CD4-positive, alpha-beta memory T cell (primary cell): ENCODE measurements around the gene KAT8. TPM values are rescaled to one million over a fixed set of nuclear protein-coding genes. Genes with fewer than 3 reads are reported as not detected.

Experiments used
- CTCF ChIA-PET: fragments of 350-600 bp; sonication (Branson Sonifier 250); formaldehyde crosslinking; loops from one replicate; lab custom pipeline; 2021; ENCODE audit warnings: inconsistent platforms; ENCODE audit not compliant: partially characterized antibody; lab: Charles Lee
- POLR2A ChIA-PET: fragments of 350-600 bp; sonication (Branson Sonifier 250); formaldehyde crosslinking; loops from one replicate; lab custom pipeline; 2021; ENCODE audit not compliant: partially characterized antibody; lab: Charles Lee
- DNase-seq, 5 donors: peaks; one replicate each; pipeline versions ENCODE4 v3.0.0 to v3.0.0-alpha.2; 2020 to 2022; ENCODE audit warnings: mixed read lengths in 1 of 5
- H3K27ac ChIP-seq: one replicate; pipeline ENCODE4 v1.7.0; 2013; ENCODE audit warnings: low read depth, low read length
- H3K27me3 ChIP-seq: 2 replicates; pipeline ENCODE4 v1.7.0; 2013; ENCODE audit warnings: mild to moderate bottlenecking, low read length, moderate library complexity; ENCODE audit not compliant: insufficient read depth
- H3K36me3 ChIP-seq: 2 replicates; pipeline ENCODE4 v1.7.0; 2013; ENCODE audit warnings: mild to moderate bottlenecking, low read length, moderate library complexity; ENCODE audit not compliant: insufficient read depth
- H3K4me1 ChIP-seq: 2 replicates; pipeline ENCODE4 v1.7.0; 2013; ENCODE audit warnings: mild to moderate bottlenecking, low read length, moderate library complexity; ENCODE audit not compliant: insufficient read depth
- H3K4me3 ChIP-seq, 2 donors: one replicate each; pipeline ENCODE4 v1.7.0; 2013; ENCODE audit warnings: low read length in 2 of 2, mild to moderate bottlenecking in 1 of 2
- H3K9me3 ChIP-seq, 2 donors: one replicate each; pipeline ENCODE4 v1.7.0; 2013; ENCODE audit warnings: low read length in 2 of 2, control low read depth in 1 of 2; ENCODE audit not compliant: control insufficient read depth in 1 of 2
- H3K27ac Mint-ChIP-seq, 7 donors: one replicate each; pipeline ENCODE4 v1.8.0; 2020 to 2021; ENCODE audit warnings: mixed read lengths in 7 of 7, mild to moderate bottlenecking in 6 of 7, inconsistent platforms in 3 of 7, moderate library complexity in 3 of 7
- H3K27me3 Mint-ChIP-seq, 2 donors: one replicate each; pipeline ENCODE4 v1.8.0; 2020 to 2021; ENCODE audit warnings: mixed read lengths in 2 of 2
- H3K36me3 Mint-ChIP-seq, 2 donors: one replicate each; pipeline ENCODE4 v1.8.0; 2020 to 2021; ENCODE audit warnings: mixed read lengths in 2 of 2, inconsistent platforms in 1 of 2, mild to moderate bottlenecking in 1 of 2
- H3K4me1 Mint-ChIP-seq, 4 donors: one replicate each; pipeline ENCODE4 v1.8.0; 2020 to 2021; ENCODE audit warnings: mixed read lengths in 4 of 4, mild to moderate bottlenecking in 1 of 4
- H3K4me3 Mint-ChIP-seq, 8 donors: one replicate each; pipeline ENCODE4 v1.8.0; 2020 to 2021; ENCODE audit warnings: mixed read lengths in 8 of 8, mild to moderate bottlenecking in 7 of 8, moderate library complexity in 6 of 8, inconsistent platforms in 3 of 8
- H3K9me3 Mint-ChIP-seq, 8 donors: one replicate each; pipeline ENCODE4 v1.8.0; 2020 to 2021; ENCODE audit warnings: mixed read lengths in 8 of 8, mild to moderate bottlenecking in 5 of 8, inconsistent platforms in 3 of 8, moderate library complexity in 1 of 8
- intact Hi-C: fragments of 100-400 bp; cut with micrococcal nuclease; formaldehyde crosslinking; loops from one replicate; pipeline ENCODE4 v1.15.1; 2023
- polyA plus RNA-seq, 2 donors: library from polyadenylated mRNA; unstranded; fragments of 300-500 nt; fragmentation: Illumina TruSeq; gene quantifications; one replicate each; pipeline ENCODE4 v1.2.3, GENCODE V29; 2021
- total RNA-seq, 2 experiments: library from RNA; stranded (reverse); gene quantifications; one replicate each; pipeline ENCODE4 v1.2.3, GENCODE V29; 2021

The KAT8 gene
- total and polyA plus RNA-seq, 4 experiments from 2014 or later = 37.5 to 94.2 (median 79.8) TPM

DNA sequence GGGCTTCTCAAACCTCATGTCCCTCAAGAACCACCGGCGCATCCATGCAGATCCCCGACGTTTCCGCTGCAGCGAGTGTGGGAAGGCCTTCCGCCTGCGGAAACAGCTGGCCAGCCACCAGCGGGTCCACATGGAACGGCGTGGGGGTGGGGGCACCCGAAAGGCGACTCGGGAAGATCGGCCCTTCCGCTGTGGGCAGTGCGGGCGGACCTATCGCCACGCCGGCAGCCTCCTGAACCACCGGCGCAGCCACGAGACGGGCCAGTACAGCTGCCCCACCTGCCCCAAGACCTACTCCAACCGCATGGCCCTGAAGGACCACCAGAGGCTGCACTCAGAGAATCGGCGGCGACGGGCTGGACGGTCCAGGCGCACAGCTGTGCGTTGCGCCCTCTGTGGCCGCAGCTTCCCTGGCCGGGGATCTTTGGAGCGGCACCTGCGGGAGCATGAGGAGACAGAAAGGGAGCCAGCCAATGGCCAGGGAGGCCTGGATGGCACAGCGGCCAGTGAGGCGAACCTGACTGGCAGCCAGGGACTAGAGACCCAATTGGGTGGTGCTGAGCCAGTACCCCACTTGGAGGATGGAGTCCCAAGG lies 37.3 kb upstream of the KAT8 start:
- no peaks in the 10 kb centered on the region for H3K9me3 Mint-ChIP-seq
- Histone ChIP-seq H3K36me3 (peaks cover 48% of the 10 kb centered on the region), H3K4me3 (no peak overlapping the region), H3K27me3 (no peaks in the 10 kb centered on the region), H3K27ac (no peak overlapping the region), H3K4me1 (peaks cover 19% of the 10 kb centered on the region), H3K9me3 (no peaks in the 10 kb centered on the region)
- POLR2A ChIA-PET = interaction anchor here (1.0 to 1.3 kb wide), 2 partner anchors 62 to 408 kb away, joined by 3 to 5 read pairs; no protein-coding TSS in a partner anchor
- CTCF ChIA-PET = no interaction called here
- H3K27ac Mint-ChIP-seq = no peak overlapping the region
- H3K4me1 Mint-ChIP-seq = peaks cover 3 to 51% (median 9%) of the 10 kb centered on the region in 4 donors
- no peak for DNase-seq
- H3K27me3 Mint-ChIP-seq = no peaks in the 10 kb centered on the region
- intact Hi-C loops = no loop called here
- no peak overlapping the region for H3K4me3 Mint-ChIP-seq
- H3K36me3 Mint-ChIP-seq = peaks cover 6 to 49% of the 10 kb centered on the region in 2 donors

DNA sequence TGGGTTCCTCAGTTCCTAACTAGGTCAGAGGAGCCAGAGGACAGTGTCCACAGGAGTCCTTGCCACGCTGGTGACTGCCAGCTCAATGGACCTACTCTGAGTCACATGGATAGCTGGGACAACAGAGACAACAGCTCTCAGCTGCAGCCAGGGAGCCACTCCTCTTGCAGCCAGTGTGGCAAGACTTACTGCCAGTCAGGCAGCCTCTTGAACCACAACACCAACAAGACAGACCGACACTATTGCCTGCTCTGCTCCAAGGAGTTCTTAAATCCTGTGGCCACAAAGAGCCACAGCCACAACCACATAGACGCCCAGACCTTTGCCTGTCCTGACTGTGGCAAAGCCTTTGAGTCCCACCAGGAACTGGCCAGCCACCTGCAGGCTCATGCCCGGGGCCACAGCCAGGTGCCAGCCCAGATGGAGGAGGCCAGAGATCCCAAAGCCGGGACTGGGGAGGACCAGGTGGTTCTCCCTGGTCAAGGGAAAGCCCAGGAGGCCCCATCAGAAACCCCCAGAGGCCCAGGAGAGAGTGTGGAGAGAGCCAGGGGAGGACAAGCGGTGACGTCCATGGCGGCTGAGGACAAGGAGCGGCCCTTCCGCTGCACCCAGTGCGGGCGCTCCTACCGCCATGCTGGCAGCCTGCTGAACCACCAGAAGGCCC lies 36.6 kb upstream of the KAT8 start:
- Histone ChIP-seq H3K4me1 (peaks cover 11% of the 10 kb centered on the region), H3K36me3 (peaks cover 48% of the 10 kb centered on the region), H3K9me3 (no peaks in the 10 kb centered on the region), H3K27me3 (no peaks in the 10 kb centered on the region), H3K4me3 (no peak overlapping the region), H3K27ac (no peak overlapping the region)
- Mint-ChIP-seq H3K4me1 (peaks cover 1 to 43% (median 8%) of the 10 kb centered on the region in 4 donors), H3K27me3 (no peaks in the 10 kb centered on the region), H3K27ac (peak overlapping the region in 3 of 7 donors; percentile 60 to 74 (median 64)), H3K36me3 (peaks cover 6 to 52% of the 10 kb centered on the region in 2 donors), H3K9me3 (no peaks in the 10 kb centered on the region), H3K4me3 (no peak overlapping the region)
- intact Hi-C loops = no loop called here
- no peak for DNase-seq
- ChIA-PET POLR2A (interaction anchor here (1.0 to 1.3 kb wide), 2 partner anchors 99 to 407 kb away, joined by 3 to 4 read pairs; partner anchors contain the start of gene FUS), CTCF (no interaction called here)

DNA sequence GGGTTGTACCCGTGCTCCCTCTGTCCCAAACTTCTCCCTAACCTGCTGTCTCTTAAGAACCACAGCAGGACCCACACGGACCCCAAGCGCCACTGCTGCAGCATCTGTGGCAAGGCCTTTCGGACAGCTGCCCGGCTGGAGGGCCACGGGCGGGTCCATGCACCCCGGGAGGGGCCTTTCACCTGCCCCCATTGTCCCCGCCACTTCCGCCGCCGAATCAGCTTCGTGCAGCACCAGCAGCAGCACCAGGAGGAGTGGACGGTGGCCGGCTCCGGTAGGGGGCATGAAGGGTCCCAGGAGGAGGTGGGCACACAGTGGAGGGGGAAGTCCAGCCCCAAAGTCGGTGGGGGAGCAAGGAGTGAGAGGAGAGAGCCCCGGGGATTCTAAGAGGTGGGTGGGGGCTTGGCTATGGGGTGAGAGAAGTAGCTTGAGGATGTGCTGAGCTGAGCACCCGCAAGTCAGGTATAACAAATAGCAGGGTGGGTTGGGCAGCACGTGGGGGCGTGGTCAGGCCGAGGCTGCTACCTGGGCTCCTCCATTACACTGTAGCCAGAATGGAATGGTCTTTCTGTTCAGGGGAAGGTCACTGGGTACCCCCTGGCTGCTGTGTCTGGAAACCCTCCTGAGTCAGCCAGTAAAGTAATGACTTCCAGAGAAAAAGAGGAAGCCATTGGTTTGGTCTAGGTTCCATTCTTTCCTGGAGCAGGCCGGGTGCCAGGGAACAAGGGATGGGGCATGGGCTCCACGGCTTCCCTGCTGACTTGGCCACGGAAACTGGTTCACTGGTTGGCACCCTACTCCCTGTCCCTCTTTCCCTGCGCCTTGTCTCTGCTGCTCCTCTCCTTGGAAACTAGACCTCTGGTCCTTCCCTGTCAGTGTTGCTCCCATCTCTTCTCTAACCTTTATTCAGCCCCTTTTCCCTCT lies 35.8 kb upstream of the KAT8 start:
- intact Hi-C loops = no loop called here
- Mint-ChIP-seq H3K27me3 (no peaks in the 10 kb centered on the region), H3K4me3 (no peak overlapping the region), H3K36me3 (peaks cover 6 to 45% of the 10 kb centered on the region in 2 donors), H3K9me3 (no peaks in the 10 kb centered on the region), H3K4me1 (peaks cover 1 to 35% (median 8%) of the 10 kb centered on the region in 4 donors), H3K27ac (peak overlapping the region in 2 of 7 donors; percentile 44 to 65)
- H3K27ac ChIP-seq = no peak overlapping the region
- POLR2A ChIA-PET = interaction anchor here (1.3 kb wide), 1 partner anchor 99 kb away, joined by 4 read pairs; the partner anchor contains the start of gene FUS
- no peak for DNase-seq
- no peaks in the 10 kb centered on the region for H3K9me3 ChIP-seq
- no peak overlapping the region for H3K4me3 ChIP-seq
- peaks cover 10% of the 10 kb centered on the region for H3K4me1 ChIP-seq
- no peaks in the 10 kb centered on the region for H3K27me3 ChIP-seq
- peaks cover 40% of the 10 kb centered on the region for H3K36me3 ChIP-seq
- CTCF ChIA-PET = no interaction called here

DNA sequence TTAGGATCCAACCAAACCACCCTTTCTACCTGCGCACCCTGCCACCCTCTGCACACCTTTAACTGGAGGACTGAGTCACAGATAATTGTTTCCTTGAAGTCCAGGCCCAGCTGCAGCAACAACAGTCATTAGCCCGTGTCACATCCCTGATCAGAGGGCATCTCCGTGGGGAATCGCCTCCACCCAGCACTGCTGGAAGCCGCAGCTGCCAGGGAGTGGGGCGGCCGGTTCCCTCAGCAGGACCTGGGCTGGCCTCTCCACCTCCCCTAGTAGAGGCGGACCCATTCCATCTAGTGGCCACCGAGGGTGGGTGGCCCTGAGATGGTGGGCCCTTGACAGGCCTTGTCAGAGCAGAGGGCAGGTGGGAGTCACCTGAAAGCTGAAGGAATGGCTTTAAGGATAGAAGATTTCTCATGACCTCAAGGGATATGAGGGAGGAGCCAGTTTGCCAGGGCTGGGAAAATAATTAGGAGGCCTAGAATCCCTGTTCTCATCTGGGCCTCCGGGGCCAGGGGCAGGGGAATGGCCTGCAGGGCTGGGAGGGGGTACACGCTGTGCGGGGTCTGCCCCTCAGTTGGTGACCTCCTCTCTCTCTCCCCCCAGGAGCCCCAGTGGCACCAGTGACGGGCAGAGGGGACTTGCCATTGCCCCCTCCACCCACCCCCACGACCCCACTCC lies 35.0 kb upstream of the KAT8 start:
- Mint-ChIP-seq H3K9me3 (no peaks in the 10 kb centered on the region), H3K4me1 (peaks cover 1 to 34% (median 8%) of the 10 kb centered on the region in 4 donors), H3K27me3 (no peaks in the 10 kb centered on the region), H3K36me3 (peaks cover 6 to 44% of the 10 kb centered on the region in 2 donors), H3K27ac (peak overlapping the region in 2 of 7 donors; percentile 48 to 65), H3K4me3 (no peak overlapping the region)
- intact Hi-C loops = no loop called here
- Histone ChIP-seq H3K4me1 (peaks cover 10% of the 10 kb centered on the region), H3K27me3 (no peaks in the 10 kb centered on the region), H3K27ac (no peak overlapping the region), H3K4me3 (no peak overlapping the region), H3K36me3 (peaks cover 32% of the 10 kb centered on the region), H3K9me3 (no peaks in the 10 kb centered on the region)
- ChIA-PET CTCF (no interaction called here), POLR2A (no interaction called here)
- no peak for DNase-seq

DNA sequence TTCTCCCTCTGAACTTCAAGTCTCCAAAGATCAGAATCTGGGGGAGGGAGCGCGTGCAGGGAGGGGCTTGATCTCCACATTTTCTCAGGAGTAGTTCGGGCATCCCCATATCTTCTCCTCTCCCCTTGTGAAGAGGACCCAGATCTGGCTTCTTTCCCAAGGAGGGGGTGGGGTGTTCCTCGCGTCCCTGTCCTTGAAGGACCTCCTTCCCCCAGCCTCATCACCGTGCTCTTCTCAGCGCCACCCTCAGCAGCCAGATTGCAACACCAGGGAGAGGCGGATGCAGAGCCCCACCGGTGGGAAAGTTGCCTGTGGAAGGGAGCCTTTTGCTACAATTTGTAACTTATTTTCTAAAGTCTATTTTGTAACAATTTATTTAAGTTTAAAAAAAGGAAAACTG lies 34.4 kb upstream of the KAT8 start:
- no peak overlapping the region for H3K4me3 ChIP-seq
- Mint-ChIP-seq H3K9me3 (no peaks in the 10 kb centered on the region), H3K4me1 (peaks cover 1 to 29% (median 8%) of the 10 kb centered on the region in 4 donors), H3K36me3 (peaks cover under 1 to 38% of the 10 kb centered on the region in 2 donors), H3K4me3 (no peak overlapping the region), H3K27ac (peak overlapping the region in 2 of 7 donors; percentile 41 to 48), H3K27me3 (no peaks in the 10 kb centered on the region)
- H3K36me3 ChIP-seq = peaks cover 26% of the 10 kb centered on the region
- H3K27ac ChIP-seq = no peak overlapping the region
- intact Hi-C loops = no loop called here
- peaks cover 10% of the 10 kb centered on the region for H3K4me1 ChIP-seq
- ChIA-PET CTCF (no interaction called here), POLR2A (interaction anchor here (2.7 kb wide), 1 partner anchor 10 kb away, joined by 12 read pairs; the partner anchor contains the start of genes ZNF646 and ZNF668)
- no peaks in the 10 kb centered on the region for H3K27me3 ChIP-seq
- no peak for DNase-seq
- H3K9me3 ChIP-seq = no peaks in the 10 kb centered on the region

DNA sequence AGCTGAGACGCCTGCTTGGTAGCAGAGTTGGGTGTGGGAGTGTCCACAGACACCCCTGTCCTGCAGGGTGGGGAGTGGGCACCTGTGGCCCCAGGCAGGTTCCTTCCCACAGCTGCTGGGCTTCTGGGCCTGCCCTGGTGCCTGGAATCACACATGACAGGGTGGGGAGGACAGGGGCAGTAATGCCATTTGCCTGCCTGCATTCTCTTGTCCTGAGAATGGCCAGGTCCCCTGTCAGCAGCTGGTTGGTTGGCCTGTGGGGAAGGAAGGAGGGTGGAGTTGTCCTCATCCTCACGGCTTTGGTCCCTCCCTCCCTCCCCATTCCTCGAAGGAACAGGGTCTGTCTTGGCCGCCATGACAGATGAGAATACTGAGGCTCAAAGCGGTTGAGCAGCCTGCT lies 33.9 kb upstream of the KAT8 start:
- Histone ChIP-seq H3K27ac (no peak overlapping the region), H3K4me1 (peaks cover 10% of the 10 kb centered on the region), H3K27me3 (no peaks in the 10 kb centered on the region), H3K36me3 (peaks cover 22% of the 10 kb centered on the region), H3K9me3 (no peaks in the 10 kb centered on the region), H3K4me3 (no peak overlapping the region)
- H3K27me3 Mint-ChIP-seq = no peaks in the 10 kb centered on the region
- peaks cover 0 to 34% of the 10 kb centered on the region in 2 donors for H3K36me3 Mint-ChIP-seq
- no peaks in the 10 kb centered on the region for H3K9me3 Mint-ChIP-seq
- CTCF ChIA-PET = no interaction called here
- no peak for DNase-seq
- intact Hi-C loops = no loop called here
- POLR2A ChIA-PET = interaction anchor here (1.2 to 2.7 kb wide), 2 partner anchors 10 to 58 kb away, joined by 5 to 12 read pairs; partner anchors contain the start of genes ZNF646 and ZNF668
- peaks cover 1 to 25% (median 8%) of the 10 kb centered on the region in 4 donors for H3K4me1 Mint-ChIP-seq
- no peak overlapping the region for H3K4me3 Mint-ChIP-seq
- H3K27ac Mint-ChIP-seq = peak overlapping the region in 3 of 7 donors; percentile 27 to 47 (median 41)
